Endothelial cell of umbilical vein (primary cell): ENCODE data around the gene IGSF22. TPM values are rescaled to one million over a fixed set of nuclear protein-coding genes. Genes with fewer than 3 reads are reported as not detected.

Experiments
- BruUV-seq: library from RNA; stranded (reverse); fragments of 400-500 nt; replicated peaks from 2 replicates; lab custom pipeline; 2021; lab: Mats Ljungman, UMichigan
- CTCF ChIA-PET: fragments of 300-600, 350-600 bp; sonication (Branson Sonifier 250); formaldehyde crosslinking; loops from one replicate; lab custom pipeline; 2021; ENCODE audit warnings: antibody characterized with exemption, inconsistent platforms; lab: Charles Lee
- POLR2A ChIA-PET: fragments of 300-600, 350-600 bp; sonication (Branson Sonifier 250); formaldehyde crosslinking; loops from one replicate; lab custom pipeline; 2021; ENCODE audit warnings: antibody characterized with exemption, inconsistent platforms; lab: Charles Lee
- DNase-seq: peaks from one replicate; pipeline ENCODE4 v3.0.0-alpha.2; 2011; ENCODE audit warnings: low read depth, low spot score
- FAIRE-seq: peaks from 2 replicates; lab custom pipeline; 2011; peaks lifted over from hg19 to GRCh38; lab: Jason Lieb, UNC
- H2AFZ ChIP-seq: 2 replicates; pipeline ENCODE4 v1.6.0; 2012; ENCODE audit warnings: low read depth, low read length, control low read depth, inconsistent platforms
- H3K27ac ChIP-seq: 2 replicates; pipeline ENCODE4 v1.5.1; 2011; ENCODE audit warnings: low read depth, mild to moderate bottlenecking, control low read depth, low read length, moderate library complexity; ENCODE audit not compliant: insufficient read depth
- H3K27me3 ChIP-seq, 2 experiments: 2 replicates each; pipeline versions ENCODE4 v1.6.0 to v1.6.1; 2011; ENCODE audit warnings: low read length in 2 of 2, mixed read lengths in 1 of 2; ENCODE audit not compliant: control insufficient read depth in 2 of 2, insufficient read depth in 2 of 2
- H3K36me3 ChIP-seq, 2 experiments: 2 replicates in 1 of 2; 3 replicates in 1 of 2; pipeline ENCODE4 v1.5.1; 2011; ENCODE audit warnings: low read length in 2 of 2, mild to moderate bottlenecking in 1 of 2, moderate library complexity in 1 of 2; ENCODE audit not compliant: control insufficient read depth in 2 of 2, insufficient read depth in 2 of 2; ENCODE audit errors: extremely low read depth in 1 of 2
- H3K4me1 ChIP-seq: 3 replicates; pipeline ENCODE4 v1.5.1; 2011; ENCODE audit warnings: mild to moderate bottlenecking, low read length; ENCODE audit not compliant: control insufficient read depth, insufficient read depth; ENCODE audit errors: extremely low read depth
- H3K4me2 ChIP-seq: 2 replicates; pipeline ENCODE4 v1.6.1; 2011; ENCODE audit warnings: low read length, control low read depth, mixed read lengths; ENCODE audit not compliant: insufficient read depth
- H3K4me3 ChIP-seq, 3 experiments: fragments of 200-600 bp in 1 of 3; sonication (generic), shearing (Covaris generic) in 1 of 3; replicated peaks in 1 of 3; 2 replicates each; pipeline ENCODE4 v1.5.1; 2011 to 2016; ENCODE audit warnings: control low read depth in 3 of 3, low read length in 3 of 3, mild to moderate bottlenecking in 2 of 3, inconsistent platforms in 1 of 3, low read depth in 1 of 3, moderate library complexity in 1 of 3; ENCODE audit not compliant: insufficient read depth in 1 of 3
- H3K79me2 ChIP-seq: 2 replicates; pipeline ENCODE4 v1.6.0; 2012; ENCODE audit warnings: low read length, inconsistent platforms; ENCODE audit not compliant: control insufficient read depth, insufficient read depth
- H3K9ac ChIP-seq: replicated peaks from 2 replicates; pipeline ENCODE3; 2011; ENCODE audit warnings: low read length, control low read depth; ENCODE audit not compliant: insufficient read depth; ENCODE audit errors: extremely low read depth
- H3K9me1 ChIP-seq: replicated peaks from 3 replicates; pipeline ENCODE4 v1.6.0; 2011; ENCODE audit warnings: mild to moderate bottlenecking, low read length; ENCODE audit not compliant: control insufficient read depth, insufficient read depth; ENCODE audit errors: extremely low read depth
- H3K9me3 ChIP-seq: replicated peaks from 2 replicates; pipeline ENCODE4 v1.5.1; 2012; ENCODE audit warnings: low read length, inconsistent platforms; ENCODE audit not compliant: control insufficient read depth, insufficient read depth
- H4K20me1 ChIP-seq: replicated peaks from 2 replicates; pipeline ENCODE3; 2011; ENCODE audit warnings: mild to moderate bottlenecking, low read length; ENCODE audit not compliant: control insufficient read depth, insufficient read depth; ENCODE audit errors: extremely low read depth
- EZH2 ChIP-seq: IDR thresholded peaks from 2 replicates; pipeline ENCODE4 v1.6.1; 2012; ENCODE audit warnings: borderline replicate concordance, low read depth, mild to moderate bottlenecking, moderate library complexity, low read length, inconsistent platforms; ENCODE audit not compliant: severe bottlenecking
- JUN ChIP-seq: IDR thresholded peaks from 2 replicates; pipeline ENCODE4 v1.6.1; 2011; ENCODE audit warnings: borderline replicate concordance, low read depth; ENCODE audit not compliant: insufficient read length, insufficient read depth
- MYC ChIP-seq: IDR thresholded peaks from one replicate; pipeline ENCODE4 v1.6.1; 2011; ENCODE audit warnings: mild to moderate bottlenecking, low read depth, low read length
- POLR2A ChIP-seq: IDR thresholded peaks from 2 replicates; pipeline ENCODE4 v1.6.1; 2012; ENCODE audit warnings: low read depth, mild to moderate bottlenecking, control low read depth, low read length
- dilution Hi-C: fragments of 300-500 bp; cut with MboI; formaldehyde crosslinking; loops from one replicate; pipeline ENCODE4 v1.15.0; 2019; ENCODE audit warnings: low sequenced_read_pairs; ENCODE audit not compliant: extremely low pct_ligation_motif_present
- intact Hi-C: fragments of 100-400 bp; cut with micrococcal nuclease; formaldehyde crosslinking; loops from one replicate; pipeline ENCODE4 v1.10.0; 2022
- polyA plus RNA-seq, 4 experiments: library from polyadenylated mRNA; depleted of rRNA in 3 of 4; stranded (reverse) in 3 of 4; unstranded in 1 of 4; fragments of >200 nt; gene quantifications; 2 replicates each; pipeline versions ENCODE4 v1.2.1 to v1.2.3, GENCODE V29; 2011 to 2012; ENCODE audit warnings: missing spikeins in 1 of 4
- total RNA-seq: library from RNA; stranded (reverse); gene quantifications from 2 replicates; pipeline ENCODE4 v1.2.3, GENCODE V29; 2021
- TF ChIP-seq, protein P1 (sequence below), 2 donors: IDR thresholded peaks; 1 replicate in 1 of 2; 2 replicates in 1 of 2; pipeline ENCODE4 v1.5.1; 2011; ENCODE audit warnings: low read length in 2 of 2, mild to moderate bottlenecking in 2 of 2, moderate library complexity in 2 of 2, control low read depth in 1 of 2, inconsistent platforms in 1 of 2, low read depth in 1 of 2; ENCODE audit not compliant: insufficient read depth in 1 of 2; ENCODE audit errors: extremely low read depth in 1 of 2

IGSF22 gene
- total and polyA plus RNA-seq, 2 donors (not counting 3 experiments of a cell fraction or from before 2014, with no cell fraction given), result not detected

DNA sequence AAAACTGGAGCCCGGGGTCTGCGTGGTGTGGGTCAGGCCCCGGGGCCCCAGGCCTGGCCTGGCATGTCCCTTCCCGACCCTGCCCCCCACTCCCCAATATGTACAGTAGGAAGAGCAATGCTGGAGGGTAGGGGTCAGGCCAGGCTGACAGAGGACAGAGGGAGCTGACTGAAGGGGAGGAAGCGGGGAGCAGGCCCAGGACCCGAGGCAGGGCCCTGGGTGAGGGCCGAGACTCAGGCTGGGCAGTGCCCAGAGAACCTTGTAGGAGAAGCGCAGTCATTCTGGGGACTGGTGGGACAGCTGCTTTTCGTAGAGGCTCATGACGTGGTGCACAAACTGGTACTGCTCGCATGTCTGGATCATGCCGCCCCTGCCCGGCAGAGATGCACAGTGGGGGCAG is 2.7 kb upstream of the IGSF22 start:
- Histone ChIP-seq H3K4me3 (no peak overlapping the region), H3K9ac (no peak overlapping the region), H3K4me1 (no peaks in the 10 kb centered on the region), H3K79me2 (no peaks in the 10 kb centered on the region), H3K9me1 (no peaks in the 10 kb centered on the region), H3K27me3 (peaks cover 0 to 3% of the 10 kb centered on the region in 2 experiments), H3K27ac (no peak overlapping the region), H3K9me3 (no peaks in the 10 kb centered on the region), H4K20me1 (no peaks in the 10 kb centered on the region), H2AFZ (no peak overlapping the region), H3K36me3 (no peaks in the 10 kb centered on the region), H3K4me2 (no peak overlapping the region)
- TF ChIP-seq POLR2A (no peak), JUN (no peak), MYC (no peak)
- no peak for DNase-seq
- dilution Hi-C loops (no loop called here), intact Hi-C loops (no loop called here)
- no TSS peak for BruUV-seq
- FAIRE-seq, result no peak
- ChIA-PET POLR2A (no interaction called here), CTCF (interaction anchor here (1.0 to 2.7 kb wide), 12 partner anchors 9 to 613 kb away, joined by 3 to 21 read pairs (median 6); partner anchors contain the start of gene TMEM86A)

DNA sequence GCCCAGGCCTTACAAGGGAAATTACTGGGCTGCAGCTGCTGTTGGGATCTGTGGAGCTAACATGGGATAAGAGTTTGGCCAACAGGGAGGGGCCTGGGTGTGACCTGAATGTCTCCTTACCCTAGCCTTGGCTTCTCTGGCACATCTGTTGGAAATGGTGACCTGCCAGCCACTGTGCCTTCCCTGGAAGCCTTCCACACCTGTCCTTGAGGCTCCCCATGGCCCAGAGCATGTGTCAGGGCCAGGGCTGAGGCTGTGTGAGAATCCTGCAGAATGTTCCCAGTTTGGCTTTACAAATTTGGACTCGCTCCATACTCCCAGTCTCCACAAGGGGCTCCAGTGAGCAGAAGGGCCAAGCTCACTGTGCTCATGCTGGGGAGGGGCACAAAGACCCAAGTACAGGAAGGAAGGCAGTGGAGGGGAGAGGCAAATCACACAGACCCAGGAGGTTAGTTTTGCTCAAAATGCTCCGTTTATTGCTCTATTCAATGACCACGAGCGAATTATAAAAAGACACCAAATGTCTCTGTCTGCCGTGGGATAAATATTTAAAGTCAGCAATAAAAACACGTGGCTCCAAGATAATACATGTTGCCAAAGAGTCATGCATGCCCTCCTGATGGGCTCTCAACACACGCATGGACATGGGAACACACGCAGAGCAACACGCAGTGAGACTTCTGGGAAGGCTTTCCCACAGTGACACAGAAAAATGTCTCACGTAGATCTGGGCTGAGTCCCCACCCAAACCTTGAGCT is 1.7 kb upstream of the IGSF22 start:
- ChIA-PET POLR2A (no interaction called here), CTCF (interaction anchor here (0.8 to 2.7 kb wide), 21 partner anchors 9 to 612 kb away, joined by 3 to 21 read pairs (median 4); partner anchors contain the start of gene TMEM86A)
- FAIRE-seq, result peak; percentile 92
- no peaks in the 10 kb centered on the region for H3K36me3 ChIP-seq
- BruUV-seq, result no TSS peak
- H3K27me3 ChIP-seq, result peaks cover 0 to 3% of the 10 kb centered on the region in 2 experiments
- dilution Hi-C loops, result no loop called here
- no peaks in the 10 kb centered on the region for H3K79me2 ChIP-seq
- H3K27ac ChIP-seq, result no peak overlapping the region
- H4K20me1 ChIP-seq, result no peaks in the 10 kb centered on the region
- peak overlapping the region; percentile 38 for H2AFZ ChIP-seq
- DNase-seq, result peak; percentile 41
- no peak overlapping the region for H3K4me3 ChIP-seq
- no peak for TF ChIP-seq EZH2
- TF ChIP-seq, protein P1, sequence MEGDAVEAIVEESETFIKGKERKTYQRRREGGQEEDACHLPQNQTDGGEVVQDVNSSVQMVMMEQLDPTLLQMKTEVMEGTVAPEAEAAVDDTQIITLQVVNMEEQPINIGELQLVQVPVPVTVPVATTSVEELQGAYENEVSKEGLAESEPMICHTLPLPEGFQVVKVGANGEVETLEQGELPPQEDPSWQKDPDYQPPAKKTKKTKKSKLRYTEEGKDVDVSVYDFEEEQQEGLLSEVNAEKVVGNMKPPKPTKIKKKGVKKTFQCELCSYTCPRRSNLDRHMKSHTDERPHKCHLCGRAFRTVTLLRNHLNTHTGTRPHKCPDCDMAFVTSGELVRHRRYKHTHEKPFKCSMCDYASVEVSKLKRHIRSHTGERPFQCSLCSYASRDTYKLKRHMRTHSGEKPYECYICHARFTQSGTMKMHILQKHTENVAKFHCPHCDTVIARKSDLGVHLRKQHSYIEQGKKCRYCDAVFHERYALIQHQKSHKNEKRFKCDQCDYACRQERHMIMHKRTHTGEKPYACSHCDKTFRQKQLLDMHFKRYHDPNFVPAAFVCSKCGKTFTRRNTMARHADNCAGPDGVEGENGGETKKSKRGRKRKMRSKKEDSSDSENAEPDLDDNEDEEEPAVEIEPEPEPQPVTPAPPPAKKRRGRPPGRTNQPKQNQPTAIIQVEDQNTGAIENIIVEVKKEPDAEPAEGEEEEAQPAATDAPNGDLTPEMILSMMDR (IDR thresholded peaks at IDR 0.05; ENCODE audit: extremely low read depth in 1 of 2, insufficient read depth in 1 of 2, low read depth in 1 of 2, low read length in 2 of 2), result peak; percentile 72 to 83
- no peaks in the 10 kb centered on the region for H3K4me1 ChIP-seq
- intact Hi-C loops, result no loop called here
- no peaks in the 10 kb centered on the region for H3K9me3 ChIP-seq
- no peaks in the 10 kb centered on the region for H3K9me1 ChIP-seq
- H3K9ac ChIP-seq, result no peak overlapping the region
- no peak overlapping the region for H3K4me2 ChIP-seq
